ENCODE data around the gene CLEC1B.
"Not testable (repeated sequence)": the region's sequence is repeated elsewhere in the genome, so short reads cannot be mapped to it uniquely, and the experiment has no call there.

Gene CLEC1B

DNA sequence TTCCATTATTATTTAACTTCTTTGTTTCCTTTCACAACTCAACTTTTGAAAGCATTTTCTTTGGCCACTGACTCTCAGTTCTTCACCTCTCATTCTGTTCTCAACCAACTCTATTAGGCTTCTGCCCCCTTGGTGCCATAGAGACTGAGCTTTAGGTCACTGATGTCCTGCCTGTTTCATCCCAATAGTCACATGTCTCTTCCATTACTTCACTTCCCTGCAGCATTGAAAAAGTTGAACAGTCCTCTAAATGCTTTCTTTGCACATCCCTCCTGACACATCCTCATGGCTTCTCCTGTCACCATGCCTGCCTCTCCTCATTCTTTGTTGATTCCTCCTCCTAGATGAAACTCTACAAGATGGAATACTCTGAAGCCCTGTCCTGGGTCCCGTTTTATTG is 25.0 kb downstream of the CLEC1B start:
- DNase-seq = no peak

- DNase-seq = no peak
Measured at GRCh38 chr12:9971181-9971580, 27.7 kb downstream of the CLEC1B start, which contains the start of gene CLEC12A. Gene CLEC12A, plus strand, starts transcription at chr12:9971409. Its CDS starts 188 bp downstream, at chr12:9971597.

- DNase-seq = no peak
Measured at GRCh38 chr12:9969673-9970072, 29.2 kb downstream of the CLEC1B start.

GRCh38 chr12:9961901-9962300 is 37.0 kb downstream of the CLEC1B start:
- DNase-seq = no peak

- no peak for DNase-seq
Measured at GRCh38 chr12:9961106-9961505, 37.8 kb downstream of the CLEC1B start.

- no peak for DNase-seq
Measured at GRCh38 chr12:9960590-9960989, 38.3 kb downstream of the CLEC1B start.

- DNase-seq = no peak
Measured at GRCh38 chr12:9957834-9958233, 41.1 kb downstream of the CLEC1B start.

GRCh38 chr12:9952954-9953729 is 45.8 kb downstream of the CLEC1B start:
- DNase-seq = not testable (repeated sequence)

DNA sequence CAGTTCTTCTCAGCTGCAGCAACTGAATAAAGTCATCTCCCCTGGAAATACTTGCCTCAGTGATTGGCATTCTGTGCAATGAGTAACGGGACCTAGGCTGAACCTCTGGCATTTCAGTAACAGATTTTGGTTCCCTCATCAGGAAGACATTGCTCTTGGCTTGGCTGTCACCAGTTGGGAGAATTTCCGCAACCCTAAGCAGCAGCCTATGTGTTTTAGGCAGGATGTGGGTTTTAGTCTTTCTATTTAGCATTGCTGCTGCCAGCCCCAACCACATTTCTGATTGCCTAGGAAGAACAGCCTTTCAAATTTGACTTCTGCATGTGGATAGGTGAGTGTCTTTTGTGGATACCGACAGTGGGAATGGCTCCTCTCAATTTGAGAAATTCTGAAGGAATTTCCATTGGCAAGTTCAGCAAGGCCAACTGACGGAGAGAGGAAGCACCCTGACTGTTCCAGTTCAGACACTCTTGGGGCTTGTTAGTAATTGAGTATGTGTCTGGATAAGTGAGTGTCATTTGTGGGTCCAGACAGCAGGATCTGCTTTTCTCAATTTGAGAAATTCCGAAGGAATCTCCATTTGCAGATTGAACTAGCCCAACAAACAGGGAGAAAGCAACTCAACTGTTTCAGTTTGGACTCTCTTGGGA is 47.8 kb downstream of the CLEC1B start:
- no peak for DNase-seq

- DNase-seq = no peak
Measured at GRCh38 chr12:9948606-9949296, 50.2 kb downstream of the CLEC1B start.

DNA sequence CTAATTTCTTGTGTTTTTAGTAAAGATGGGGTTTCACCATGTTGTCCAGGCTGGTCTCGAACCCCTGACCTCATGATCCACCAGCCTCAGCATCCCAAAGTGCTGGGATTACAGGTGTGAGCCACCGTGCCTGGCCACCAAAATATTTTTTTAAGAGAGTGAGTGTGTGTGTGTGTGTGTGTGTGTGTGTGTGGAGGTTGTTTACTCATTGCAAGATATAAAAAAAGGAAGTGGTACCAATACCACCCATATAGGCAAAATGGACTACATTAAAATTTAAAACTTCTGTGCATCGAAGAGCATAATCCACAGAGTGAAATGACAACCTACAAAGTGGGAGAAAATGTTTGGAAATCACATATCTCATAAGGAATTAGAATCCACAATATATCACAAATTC is 51.2 kb downstream of the CLEC1B start:
- no peak for DNase-seq

GRCh38 chr12:9944391-9944790 is 54.5 kb downstream of the CLEC1B start:
- no peak for DNase-seq

DNA sequence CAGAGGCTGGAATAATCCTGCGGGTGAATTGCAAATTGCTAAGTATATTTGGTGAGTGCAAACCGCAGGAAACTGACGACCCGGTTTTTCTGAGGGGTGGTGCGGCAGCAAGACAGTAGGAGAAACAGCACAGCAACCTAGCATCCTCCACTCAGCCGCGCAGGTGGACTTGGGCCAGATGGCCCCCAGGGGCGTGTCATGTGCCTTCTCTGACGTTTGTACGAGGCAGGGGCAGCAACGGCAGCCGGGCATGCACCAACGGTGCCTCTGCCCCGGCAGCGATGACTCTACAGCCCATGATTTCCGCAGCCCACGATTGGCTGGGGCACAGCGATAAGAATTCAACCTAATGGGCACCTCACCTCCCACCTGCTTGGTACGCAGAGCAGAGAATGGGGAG is 55.7 kb downstream of the CLEC1B start:
- DNase-seq = no peak
